SIG-M5 (cell line): ENCODE data around the gene UHMK1.
"Not testable (repeated sequence)": the region's sequence is repeated elsewhere in the genome, so short reads cannot be mapped to it uniquely, and the experiment has no call there.

ENCODE experiments used
- DNase-seq: peaks from one replicate; lab custom pipeline; 2025; lab: John Stamatoyannopoulos, UW

The UHMK1 gene

DNA sequence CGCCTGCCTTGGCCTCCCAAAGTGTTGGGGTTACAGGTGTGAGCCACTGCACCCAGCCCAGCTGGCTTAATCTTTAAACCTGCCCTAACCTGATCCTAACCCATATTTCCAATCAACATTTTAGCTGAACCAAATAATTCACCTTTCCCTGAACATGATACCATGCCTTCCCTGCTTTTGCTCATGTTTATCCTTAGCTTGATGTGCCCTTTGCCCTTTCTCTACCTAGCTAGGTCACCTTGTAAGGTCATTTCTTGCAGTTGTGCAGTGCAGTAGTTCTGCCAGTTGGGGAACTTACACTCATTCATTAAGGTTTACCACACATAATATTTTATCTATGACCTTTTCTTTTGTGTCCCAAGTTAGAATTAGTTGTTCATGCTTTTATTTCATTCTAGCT is 69.3 kb downstream of the UHMK1 start:
- DNase-seq: no peak

DNA sequence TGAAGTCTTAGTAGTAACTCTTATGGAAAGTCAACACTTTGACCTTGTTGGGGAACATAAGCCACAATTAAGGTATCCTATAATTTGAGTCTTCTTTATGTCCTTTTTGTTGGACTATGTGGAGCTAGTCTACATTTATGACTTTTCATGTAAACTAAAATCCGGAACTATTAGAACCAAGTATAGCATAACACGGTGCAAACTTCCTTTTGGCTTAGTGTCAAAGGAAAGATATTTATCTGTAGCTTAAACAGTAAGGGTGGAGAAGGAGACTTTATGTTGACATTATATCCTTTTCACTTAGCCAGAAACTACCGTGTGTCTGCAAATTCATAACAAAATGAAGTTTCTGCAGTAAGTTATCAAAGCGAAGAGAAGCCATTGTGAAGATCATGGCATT is 71.2 kb downstream of the UHMK1 start:
- DNase-seq: no peak

- DNase-seq: no peak
These were observed 73.1 kb downstream of the UHMK1 start for GRCh38 chr1:162570718-162571117.

GRCh38 chr1:162571121-162571520 is 73.5 kb downstream of the UHMK1 start:
- not testable (repeated sequence) for DNase-seq

DNA sequence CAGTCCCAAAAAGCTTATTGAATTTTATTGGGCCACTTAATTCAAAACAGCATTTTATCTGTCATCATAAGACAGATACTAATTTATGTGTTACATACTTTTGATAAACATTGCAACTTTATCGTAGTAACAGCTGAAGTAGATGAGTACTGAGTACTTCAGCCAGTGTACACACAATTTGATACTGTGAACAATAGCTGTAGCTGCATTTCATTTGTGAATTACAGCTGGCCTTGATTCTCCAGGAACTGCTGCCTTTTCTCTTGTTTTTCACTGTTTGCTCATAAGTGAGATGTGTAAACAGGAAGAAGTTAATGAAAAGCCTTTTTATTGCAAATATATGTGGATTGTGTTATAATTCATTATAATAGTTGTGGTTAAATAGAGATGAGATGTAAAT is 74.1 kb downstream of the UHMK1 start:
- no peak for DNase-seq

- no peak for DNase-seq
These were observed 75.5 kb downstream of the UHMK1 start for GRCh38 chr1:162573136-162573535.

GRCh38 chr1:162578071-162578700 is 80.6 kb downstream of the UHMK1 start:
- no peak for DNase-seq

DNA sequence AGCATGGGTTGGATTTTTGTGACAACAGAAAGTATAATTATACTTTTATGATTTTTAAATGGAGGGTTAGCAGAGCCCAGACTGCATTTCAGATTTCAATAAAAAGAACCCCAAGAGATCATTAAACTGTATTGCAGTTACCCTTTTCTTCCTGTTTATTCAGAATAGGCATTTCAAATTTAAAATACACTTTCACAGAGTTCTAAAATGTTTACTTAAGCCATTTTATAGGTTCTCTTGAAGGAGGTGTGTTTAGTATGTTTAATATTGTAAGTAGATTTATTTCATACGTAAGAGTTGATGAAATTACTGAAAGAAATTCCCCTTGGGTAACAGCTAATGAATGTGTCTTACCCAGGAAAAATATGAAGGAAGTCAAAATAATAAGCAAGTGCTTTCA is 81.3 kb downstream of the UHMK1 start:
- DNase-seq: no peak
